ENCODE measurements around the gene ATAD3C. TPM values are rescaled to one million over a fixed set of nuclear protein-coding genes. Genes with fewer than 3 reads are reported as not detected.
"Not testable (repeated sequence)": the region's sequence is repeated elsewhere in the genome, so short reads cannot be mapped to it uniquely, and the experiment has no call there.

ATAD3C gene
- total RNA-seq, 1 donor from 2014 or later: 0.62 TPM

GRCh38 chr1:1450616-1451015 lies 1.1 kb downstream of the ATAD3C start:
- H3K4me3 Mint-ChIP-seq (ENCODE audit: low read depth); intact Hi-C loops (cut with micrococcal nuclease); H3K4me1 Mint-ChIP-seq (ENCODE audit: low read depth); H3K27ac Mint-ChIP-seq; H3K27me3 Mint-ChIP-seq (ENCODE audit: low read depth); H3K36me3 Mint-ChIP-seq (ENCODE audit: low read depth); H3K9me3 Mint-ChIP-seq; DNase-seq (ENCODE audit: low spot score): not testable (repeated sequence)

- DNase-seq (ENCODE audit: low spot score): no peak
- Mint-ChIP-seq H3K27ac (no peak overlapping the region), H3K4me3 (ENCODE audit: low read depth) (no peak overlapping the region), H3K36me3 (ENCODE audit: low read depth) (no peaks in the 10 kb centered on the region), H3K4me1 (ENCODE audit: low read depth) (no peaks in the 10 kb centered on the region), H3K27me3 (ENCODE audit: low read depth) (peaks cover 3% of the 10 kb centered on the region), H3K9me3 (no peaks in the 10 kb centered on the region)
- intact Hi-C loops (cut with micrococcal nuclease): no loop called here
Observed at GRCh38 chr1:1451696-1452364, 2.3 kb downstream of the ATAD3C start.

GRCh38 chr1:1452365-1452739 lies 2.9 kb downstream of the ATAD3C start:
- H3K4me1 Mint-ChIP-seq (ENCODE audit: low read depth); H3K27ac Mint-ChIP-seq; H3K4me3 Mint-ChIP-seq (ENCODE audit: low read depth); H3K9me3 Mint-ChIP-seq; H3K36me3 Mint-ChIP-seq (ENCODE audit: low read depth); DNase-seq (ENCODE audit: low spot score); H3K27me3 Mint-ChIP-seq (ENCODE audit: low read depth); intact Hi-C loops (cut with micrococcal nuclease): not testable (repeated sequence)

GRCh38 chr1:1452882-1453281 lies 3.4 kb downstream of the ATAD3C start:
- H3K36me3 Mint-ChIP-seq (ENCODE audit: low read depth): no peaks in the 10 kb centered on the region
- no peak for DNase-seq (ENCODE audit: low spot score)
- peaks cover 3% of the 10 kb centered on the region for H3K27me3 Mint-ChIP-seq (ENCODE audit: low read depth)
- H3K4me3 Mint-ChIP-seq (ENCODE audit: low read depth): no peak overlapping the region
- no peaks in the 10 kb centered on the region for H3K4me1 Mint-ChIP-seq (ENCODE audit: low read depth)
- H3K27ac Mint-ChIP-seq: no peak overlapping the region
- H3K9me3 Mint-ChIP-seq: no peaks in the 10 kb centered on the region
- intact Hi-C loops (cut with micrococcal nuclease): no loop called here

- H3K4me3 Mint-ChIP-seq (ENCODE audit: low read depth); H3K36me3 Mint-ChIP-seq (ENCODE audit: low read depth); H3K27ac Mint-ChIP-seq; intact Hi-C loops (cut with micrococcal nuclease); H3K4me1 Mint-ChIP-seq (ENCODE audit: low read depth); H3K27me3 Mint-ChIP-seq (ENCODE audit: low read depth); DNase-seq (ENCODE audit: low spot score); H3K9me3 Mint-ChIP-seq: not testable (repeated sequence)
Observed at GRCh38 chr1:1454286-1455056, 5.0 kb downstream of the ATAD3C start.

- Mint-ChIP-seq H3K4me3 (ENCODE audit: low read depth) (no peak overlapping the region), H3K36me3 (ENCODE audit: low read depth) (no peaks in the 10 kb centered on the region), H3K4me1 (ENCODE audit: low read depth) (no peaks in the 10 kb centered on the region), H3K9me3 (no peaks in the 10 kb centered on the region), H3K27ac (no peak overlapping the region), H3K27me3 (ENCODE audit: low read depth) (no peaks in the 10 kb centered on the region)
- intact Hi-C loops (cut with micrococcal nuclease): no loop called here
- DNase-seq (ENCODE audit: low spot score): no peak
Observed at GRCh38 chr1:1455366-1455884, 5.9 kb downstream of the ATAD3C start.

GRCh38 chr1:1455934-1456333 lies 6.4 kb downstream of the ATAD3C start:
- H3K4me1 Mint-ChIP-seq (ENCODE audit: low read depth); H3K27ac Mint-ChIP-seq; H3K36me3 Mint-ChIP-seq (ENCODE audit: low read depth): not testable (repeated sequence)

GRCh38 chr1:1456683-1457255 lies 7.3 kb downstream of the ATAD3C start:
- H3K9me3 Mint-ChIP-seq; H3K27ac Mint-ChIP-seq; DNase-seq (ENCODE audit: low spot score); intact Hi-C loops (cut with micrococcal nuclease); H3K4me3 Mint-ChIP-seq (ENCODE audit: low read depth); H3K36me3 Mint-ChIP-seq (ENCODE audit: low read depth); H3K4me1 Mint-ChIP-seq (ENCODE audit: low read depth); H3K27me3 Mint-ChIP-seq (ENCODE audit: low read depth): not testable (repeated sequence)

More at GRCh38 chr1:1455934-1456333, 6.4 kb downstream of the ATAD3C start:
- H3K4me3 Mint-ChIP-seq (ENCODE audit: low read depth); H3K9me3 Mint-ChIP-seq; H3K27me3 Mint-ChIP-seq (ENCODE audit: low read depth); DNase-seq (ENCODE audit: low spot score); intact Hi-C loops (cut with micrococcal nuclease): not testable (repeated sequence)

GRCh38 chr1:1459156-1459555 lies 9.7 kb downstream of the ATAD3C start:
- H3K27me3 Mint-ChIP-seq (ENCODE audit: low read depth); H3K36me3 Mint-ChIP-seq (ENCODE audit: low read depth); intact Hi-C loops (cut with micrococcal nuclease); H3K27ac Mint-ChIP-seq; H3K9me3 Mint-ChIP-seq; DNase-seq (ENCODE audit: low spot score); H3K4me1 Mint-ChIP-seq (ENCODE audit: low read depth); H3K4me3 Mint-ChIP-seq (ENCODE audit: low read depth): not testable (repeated sequence)

- intact Hi-C loops (cut with micrococcal nuclease): not testable (repeated sequence)
Observed at GRCh38 chr1:1459711-1460110, 10.2 kb downstream of the ATAD3C start.

GRCh38 chr1:1460540-1461130 lies 11.1 kb downstream of the ATAD3C start:
- no peaks in the 10 kb centered on the region for H3K9me3 Mint-ChIP-seq
- no peak overlapping the region for H3K4me3 Mint-ChIP-seq (ENCODE audit: low read depth)
- no peak for DNase-seq (ENCODE audit: low spot score)
- H3K36me3 Mint-ChIP-seq (ENCODE audit: low read depth): no peaks in the 10 kb centered on the region
- H3K4me1 Mint-ChIP-seq (ENCODE audit: low read depth): no peaks in the 10 kb centered on the region
- no peaks in the 10 kb centered on the region for H3K27me3 Mint-ChIP-seq (ENCODE audit: low read depth)
- intact Hi-C loops (cut with micrococcal nuclease): no loop called here
- no peak overlapping the region for H3K27ac Mint-ChIP-seq

More at GRCh38 chr1:1459711-1460110, 10.2 kb downstream of the ATAD3C start:
- H3K36me3 Mint-ChIP-seq (ENCODE audit: low read depth); DNase-seq (ENCODE audit: low spot score); H3K27me3 Mint-ChIP-seq (ENCODE audit: low read depth); H3K4me3 Mint-ChIP-seq (ENCODE audit: low read depth); H3K4me1 Mint-ChIP-seq (ENCODE audit: low read depth); H3K27ac Mint-ChIP-seq; H3K9me3 Mint-ChIP-seq: not testable (repeated sequence)

GRCh38 chr1:1461721-1462317 lies 12.3 kb downstream of the ATAD3C start:
- DNase-seq (ENCODE audit: low spot score): no peak
- intact Hi-C loops (cut with micrococcal nuclease): no loop called here
- H3K27ac Mint-ChIP-seq: no peak overlapping the region
- H3K36me3 Mint-ChIP-seq (ENCODE audit: low read depth): no peaks in the 10 kb centered on the region
- no peak overlapping the region for H3K4me3 Mint-ChIP-seq (ENCODE audit: low read depth)
- H3K4me1 Mint-ChIP-seq (ENCODE audit: low read depth): no peaks in the 10 kb centered on the region
- H3K27me3 Mint-ChIP-seq (ENCODE audit: low read depth): no peaks in the 10 kb centered on the region
- H3K9me3 Mint-ChIP-seq: no peaks in the 10 kb centered on the region

All from activated T-helper 2 cell treated with anti-CD3 and anti-CD28 coated beads, Interferon-gamma antibody, Interleukin-2, Interleukin-4, amounts not matched to agents 10 μg/mL and 5 μg/mL and 100 μg/mL, durations not matched to agents 14 hours and 24 hours and 36 hours (primary cell).